Measurements from ENCODE around the gene DEFB131A. TPM values are rescaled to one million over a fixed set of nuclear protein-coding genes. Genes with fewer than 3 reads are reported as not detected.
"Not testable (repeated sequence)": the region's sequence is repeated elsewhere in the genome, so short reads cannot be mapped to it uniquely, and the experiment has no call there.

DEFB131A gene
- not detected for total RNA-seq

GRCh38 chr4:9444114-9444513, at the start of gene DEFB131A:
DEFB131A (plus strand) TSS chr4:9444414; CDS start chr4:9444534, 120 bp downstream.
- ATAC-seq: not testable (repeated sequence)

- not testable (repeated sequence) for ATAC-seq
Measured at GRCh38 chr4:9405774-9406173, 38.4 kb upstream of the DEFB131A start.

DNA sequence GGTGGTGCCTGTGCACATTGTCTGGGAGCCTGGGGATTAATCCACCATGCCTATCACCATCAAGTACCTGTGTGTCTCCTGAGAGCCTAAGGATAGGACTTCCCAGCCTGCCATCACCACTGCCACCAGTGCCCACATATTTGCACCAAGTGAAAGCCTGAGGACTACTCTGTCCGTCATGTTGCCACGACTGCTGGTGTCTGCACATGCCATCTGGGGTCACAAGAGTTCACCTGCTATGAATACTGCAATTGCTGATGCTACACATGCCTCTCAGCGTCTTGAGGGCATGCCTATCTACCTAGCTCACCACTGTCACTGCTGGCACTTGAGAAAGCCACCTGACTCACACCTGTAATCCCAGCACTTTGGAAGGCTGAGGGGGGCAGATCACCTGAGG, 37.7 kb upstream of the DEFB131A start:
- not testable (repeated sequence) for ATAC-seq

GRCh38 chr4:9409793-9410192, 34.4 kb upstream of the DEFB131A start:
- no peak for ATAC-seq

DNA sequence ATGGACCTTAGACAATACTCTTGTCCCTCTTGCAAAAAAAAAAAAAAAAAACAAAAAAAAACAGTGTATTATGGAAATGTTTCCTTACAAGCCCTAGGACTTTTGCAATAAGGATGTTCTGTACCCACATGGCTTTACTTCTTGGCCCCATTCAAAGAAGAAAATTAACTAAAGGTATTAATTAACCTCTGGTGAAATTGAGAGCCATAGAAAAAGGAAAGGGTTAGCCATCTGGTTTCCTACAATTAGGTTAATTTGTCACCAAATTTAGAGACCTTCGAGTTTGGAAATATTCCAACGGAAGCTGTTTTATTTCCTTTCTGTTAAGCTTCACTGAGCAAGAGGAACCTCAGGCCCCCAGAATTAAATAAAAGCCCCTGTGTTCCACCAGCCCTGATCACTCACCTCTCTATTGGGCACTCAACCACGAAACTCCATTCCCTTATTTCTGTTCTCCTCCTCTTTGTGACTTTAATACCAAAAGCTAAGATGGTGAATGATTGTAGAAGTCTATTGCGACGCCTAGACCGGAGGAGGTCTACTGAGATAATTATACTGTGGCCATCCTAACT, 22.2 kb upstream of the DEFB131A start:
- not testable (repeated sequence) for ATAC-seq

DNA sequence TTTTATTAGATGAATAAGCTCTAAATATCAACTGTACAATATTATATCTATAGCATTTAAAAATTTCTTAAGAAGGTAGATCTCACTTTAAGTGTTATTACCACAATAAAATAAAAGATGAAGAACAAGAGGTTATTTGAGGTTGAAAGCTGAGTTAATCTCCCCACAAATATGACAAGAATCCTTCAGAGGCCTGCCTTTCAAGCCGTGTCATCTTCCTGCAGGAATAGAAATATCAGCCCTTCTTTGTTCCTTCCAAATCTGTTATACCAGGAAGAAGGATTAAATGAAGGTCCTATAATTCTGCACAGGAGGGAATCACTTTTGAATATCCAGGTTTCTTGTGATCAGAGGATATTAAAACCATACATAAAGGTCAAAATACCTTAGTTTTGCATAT, 18.3 kb upstream of the DEFB131A start:
- ATAC-seq: not testable (repeated sequence)

- not testable (repeated sequence) for ATAC-seq
Measured at GRCh38 chr4:9430061-9430460, 14.2 kb upstream of the DEFB131A start.

DNA sequence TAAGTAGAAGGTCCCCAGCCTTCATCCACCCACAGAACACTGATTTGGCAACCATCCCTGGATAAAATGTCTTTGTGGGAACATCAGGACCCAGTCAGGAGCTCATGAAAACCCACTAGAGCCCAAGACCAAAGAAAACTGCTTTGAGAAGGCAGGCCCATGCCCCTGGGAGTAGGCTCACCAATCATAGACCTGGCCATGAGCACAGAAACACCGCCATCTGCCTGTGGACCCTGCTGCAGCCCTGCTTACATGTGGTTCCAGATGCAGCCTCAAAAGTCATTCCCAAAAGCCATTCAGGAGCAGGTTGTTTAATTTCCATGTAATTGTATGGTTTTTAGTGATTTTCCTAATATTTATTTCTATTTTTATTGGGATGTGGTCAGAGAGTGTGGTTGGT, 10.9 kb upstream of the DEFB131A start:
- not testable (repeated sequence) for ATAC-seq

DNA sequence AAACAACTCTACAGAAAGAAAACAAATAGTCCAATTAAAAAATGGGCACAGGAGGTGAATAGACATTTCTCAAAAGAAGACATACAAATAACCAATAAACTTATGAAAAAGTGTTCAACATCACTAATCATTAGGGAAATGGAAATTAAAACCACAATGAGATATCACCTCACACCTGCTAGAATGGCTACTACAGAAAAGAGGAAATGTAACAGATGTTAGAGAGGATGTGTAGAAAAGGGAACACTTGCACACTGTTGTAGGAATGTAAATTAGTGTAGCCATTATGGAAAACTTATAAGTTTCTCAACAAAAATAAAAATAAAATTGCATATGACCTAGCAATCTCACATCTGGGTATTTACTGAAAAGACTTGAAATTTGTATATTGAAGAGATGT, 7.5 kb upstream of the DEFB131A start:
- not testable (repeated sequence) for ATAC-seq

DNA sequence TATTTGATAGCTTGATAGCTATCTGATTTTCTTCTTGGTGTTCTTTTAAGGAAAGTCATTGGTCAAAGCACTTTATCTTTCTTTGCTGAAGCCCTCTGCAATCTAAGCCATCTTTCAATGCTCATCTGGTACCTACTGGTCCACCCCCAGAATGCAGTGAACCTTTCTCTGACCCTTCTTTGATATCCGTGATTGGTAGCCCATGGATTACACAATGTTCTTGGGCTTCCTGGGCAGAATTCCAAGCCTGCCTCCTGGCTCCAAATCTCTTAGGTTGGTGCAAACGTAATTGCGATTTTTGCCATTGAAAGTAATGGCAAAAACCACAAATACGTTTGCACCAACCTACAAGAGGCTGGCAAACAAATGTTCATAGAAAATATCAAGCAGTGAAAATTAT, 1.9 kb upstream of the DEFB131A start:
- not testable (repeated sequence) for ATAC-seq

DNA sequence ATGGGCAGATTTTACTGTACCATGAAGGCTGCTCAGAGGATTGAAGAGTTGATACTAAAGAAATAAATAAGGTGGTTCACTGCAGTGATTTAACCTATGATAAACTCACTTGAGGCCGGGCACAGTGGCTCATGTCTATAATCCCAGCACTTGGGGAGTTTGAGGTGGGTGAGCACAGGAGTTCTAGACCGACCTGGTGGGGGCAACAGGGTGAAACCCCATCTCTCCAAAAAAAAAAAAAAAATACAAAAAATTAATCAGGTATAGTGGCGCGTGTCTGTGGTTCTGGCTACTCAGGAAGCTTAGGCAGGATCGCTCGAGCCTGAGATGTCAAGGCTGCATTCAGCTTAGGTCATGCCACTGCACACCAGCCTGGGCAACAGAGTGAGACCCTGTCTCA, 467 bp downstream of the DEFB131A start:
- ATAC-seq: not testable (repeated sequence)

GRCh38 chr4:9452251-9452650, 8.0 kb downstream of the DEFB131A start:
- ATAC-seq: not testable (repeated sequence)

DNA sequence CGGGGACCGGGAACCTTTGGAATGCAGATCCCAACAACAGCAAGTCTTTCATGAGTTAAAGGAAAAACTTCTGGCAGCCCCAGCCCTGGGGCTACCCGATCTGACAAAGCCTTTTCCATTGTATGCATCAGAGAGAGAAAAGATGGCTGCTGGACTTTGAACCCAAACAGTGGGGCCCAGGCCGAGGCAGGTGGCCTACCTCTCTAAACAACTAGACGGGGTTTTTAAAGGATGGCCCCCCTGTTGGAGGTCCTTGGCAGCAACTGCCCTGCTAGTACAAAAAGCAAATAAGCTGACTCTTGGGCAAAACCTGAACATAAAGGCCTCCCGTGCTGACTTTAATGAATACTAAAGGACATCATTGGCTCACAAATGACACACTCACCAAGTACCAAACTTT, 10.1 kb downstream of the DEFB131A start:
- ATAC-seq: not testable (repeated sequence)

- not testable (repeated sequence) for ATAC-seq
Measured at GRCh38 chr4:9455046-9455445, 10.8 kb downstream of the DEFB131A start.

DNA sequence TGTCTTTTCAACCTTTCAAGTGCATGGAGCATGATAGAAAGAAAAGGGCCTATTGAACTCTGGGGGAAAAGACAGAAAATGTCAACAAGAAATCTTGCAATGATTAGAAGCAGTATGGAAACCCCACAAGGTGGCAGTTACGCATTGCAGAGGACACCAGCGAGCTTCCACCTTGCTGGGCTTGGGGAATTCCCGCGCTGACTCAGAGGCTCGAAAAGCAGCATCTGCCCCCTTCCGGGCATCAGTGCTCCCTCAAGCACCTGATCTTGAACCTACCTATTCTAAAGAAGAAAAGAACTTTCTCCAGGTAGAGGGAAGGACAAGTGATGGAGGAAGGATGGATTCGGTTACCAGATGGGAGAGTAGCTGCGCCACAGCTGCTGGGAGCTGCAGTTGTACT, 35.3 kb downstream of the DEFB131A start:
- ATAC-seq: not testable (repeated sequence)

- ATAC-seq: not testable (repeated sequence)
Measured at GRCh38 chr4:9480066-9480465, 35.9 kb downstream of the DEFB131A start.

DNA sequence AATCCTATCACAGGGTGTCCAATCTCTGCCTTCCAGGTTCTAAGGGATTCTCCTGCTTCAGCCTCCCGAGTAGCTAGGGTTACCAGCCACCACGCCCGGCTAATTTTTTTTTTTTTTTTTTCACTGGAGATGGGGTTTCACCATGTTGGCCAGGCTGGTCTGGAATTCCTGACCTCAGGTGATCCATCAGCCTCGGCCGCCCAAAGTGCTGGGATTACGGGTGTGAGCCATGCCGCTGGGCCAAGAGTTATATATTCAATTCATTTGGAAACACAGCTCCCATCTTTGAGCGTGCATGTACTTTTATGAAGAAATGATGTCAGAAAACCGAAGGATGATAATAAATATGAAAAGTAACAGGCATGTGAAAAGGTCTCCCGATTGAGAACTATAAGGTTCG, 38.7 kb downstream of the DEFB131A start:
- ATAC-seq: not testable (repeated sequence)

- ATAC-seq: not testable (repeated sequence)
Measured at GRCh38 chr4:9483682-9484081, 39.5 kb downstream of the DEFB131A start.

- ATAC-seq: not testable (repeated sequence)
Measured at GRCh38 chr4:9486880-9487279, 42.7 kb downstream of the DEFB131A start.

DNA sequence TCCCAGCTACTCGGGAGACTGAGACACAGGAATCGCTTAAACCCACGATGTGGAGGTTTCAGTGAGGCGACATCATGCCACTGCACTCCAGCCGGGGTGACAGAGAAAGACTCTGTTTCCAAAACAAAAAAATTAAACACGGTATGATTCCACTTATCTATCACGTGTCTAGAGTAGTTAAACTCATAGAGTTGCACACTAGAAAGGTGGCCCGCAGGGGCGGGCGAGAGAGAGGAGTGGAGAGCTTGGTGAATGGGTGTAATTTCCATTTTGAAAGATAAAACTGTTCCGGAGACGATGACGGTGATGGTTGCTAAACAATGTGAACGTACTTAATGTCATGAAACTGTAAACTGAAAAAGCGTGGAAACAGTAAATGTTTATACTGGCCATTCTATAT, 44.6 kb downstream of the DEFB131A start:
- ATAC-seq: not testable (repeated sequence)

DNA sequence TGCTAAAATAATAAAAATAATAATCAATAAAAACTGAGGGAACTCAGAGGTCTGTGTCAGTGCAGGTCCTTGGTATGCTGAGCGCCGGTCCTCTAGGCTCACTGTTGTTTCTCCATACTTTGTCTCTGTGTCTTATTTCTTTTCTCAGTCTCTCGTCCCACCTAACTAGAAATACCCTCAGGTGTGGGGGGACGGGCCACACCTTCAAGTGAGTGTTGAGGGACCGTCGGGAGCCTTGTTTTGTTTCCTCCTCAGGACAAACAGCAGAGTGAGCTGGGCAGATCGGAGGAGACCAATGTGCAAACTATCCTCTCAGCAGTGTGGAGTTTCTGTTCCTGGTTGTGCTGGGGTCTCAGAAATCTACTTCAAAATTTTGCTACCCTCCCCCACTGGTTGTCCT, 46.3 kb downstream of the DEFB131A start:
- ATAC-seq: not testable (repeated sequence)

DNA sequence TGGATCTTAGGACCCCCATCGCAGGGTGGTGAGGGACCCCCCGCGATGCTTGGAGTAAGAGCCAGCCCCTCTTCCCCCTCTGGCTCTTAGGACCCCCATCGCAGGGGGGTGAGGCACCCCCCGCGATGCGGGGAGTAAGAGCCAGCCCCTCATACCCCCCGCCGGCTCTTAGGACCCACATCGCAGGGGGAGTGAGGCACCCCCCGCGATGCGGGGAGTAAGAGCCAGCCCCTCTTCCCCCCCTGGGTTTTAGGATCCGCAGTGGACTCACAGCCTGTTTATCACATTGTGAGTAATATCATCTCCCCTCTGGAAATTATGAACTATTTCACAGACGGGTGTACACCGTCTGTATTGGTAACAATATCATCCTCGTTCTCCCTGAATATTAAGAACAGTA, 46.8 kb downstream of the DEFB131A start:
- not testable (repeated sequence) for ATAC-seq

- ATAC-seq: not testable (repeated sequence)
Measured at GRCh38 chr4:9493589-9493988, 49.4 kb downstream of the DEFB131A start.

- not testable (repeated sequence) for ATAC-seq
Measured at GRCh38 chr4:9494256-9495035, 50.2 kb downstream of the DEFB131A start.

All from esophagus mucosa (tissue), 1 donor.